Measurements from ENCODE around the gene DNAJC4. TPM values are rescaled to one million over a fixed set of nuclear protein-coding genes. Genes with fewer than 3 reads are reported as not detected.

Gene DNAJC4
- total RNA-seq, 4 donors from 2014 or later, result 13.8 to 30.0 (median 18.9) TPM

GRCh38 chr11:64249038-64249437 lies 18.7 kb downstream of the DNAJC4 start:
- no peaks in the 10 kb centered on the region for H3K9me3 ChIP-seq
- no peak for ATAC-seq
- H3K36me3 ChIP-seq, result peaks cover 0 to 3% of the 10 kb centered on the region in 2 donors
- no peak for TF ChIP-seq CTCF (IDR thresholded peaks at IDR 0.05 in 4 of 5, conservative IDR thresholded peaks at IDR 0.05 in 1 of 5)
- no peak for TF ChIP-seq POLR2A (IDR thresholded peaks at IDR 0.05)
- in situ Hi-C loops (cut with MboI; ENCODE audit: low sequenced_read_pairs in 4 of 4), result no loop called here
- H3K4me3 ChIP-seq, result no peak overlapping the region
- H3K27me3 ChIP-seq, result no peaks in the 10 kb centered on the region
- no peak overlapping the region for H3K27ac ChIP-seq
- H3K4me1 ChIP-seq, result peaks cover 44 to 46% of the 10 kb centered on the region in 2 donors
- DNase-seq, result no peak
- intact Hi-C loops (cut with DNase I; ENCODE audit: low total_unique reads), result loop anchor here (10.0 kb wide), 1 partner anchor 626 kb away; the partner anchor contains the start of gene EHD1

GRCh38 chr11:64249563-64250414 lies 19.4 kb downstream of the DNAJC4 start:
- H3K36me3 ChIP-seq, result no peaks in the 10 kb centered on the region
- TF ChIP-seq CTCF (IDR thresholded peaks at IDR 0.05 in 4 of 5, conservative IDR thresholded peaks at IDR 0.05 in 1 of 5) (no peak), POLR2A (IDR thresholded peaks at IDR 0.05) (no peak)
- no peak overlapping the region for H3K27ac ChIP-seq
- DNase-seq (no peak), ATAC-seq (no peak)
- H3K27me3 ChIP-seq, result no peaks in the 10 kb centered on the region
- in situ Hi-C loops (cut with MboI; ENCODE audit: low sequenced_read_pairs in 4 of 4) (no loop called here), intact Hi-C loops (cut with DNase I; ENCODE audit: low total_unique reads) (loop anchor here (10.0 kb wide), 1 partner anchor 625 kb away; the partner anchor contains the start of gene EHD1)
- H3K4me1 ChIP-seq, result peaks cover 42 to 44% of the 10 kb centered on the region in 2 donors
- H3K9me3 ChIP-seq, result no peaks in the 10 kb centered on the region
- no peak overlapping the region for H3K4me3 ChIP-seq

GRCh38 chr11:64250415-64251015 lies 20.2 kb downstream of the DNAJC4 start:
- DNase-seq (no peak), ATAC-seq (no peak)
- intact Hi-C loops (cut with DNase I; ENCODE audit: low total_unique reads), result loop anchor here (1.0 kb wide), 4 partner anchors 19 to 55 kb away; partner anchors contain the start of gene ESRRA
- H3K4me3 ChIP-seq, result peak overlapping the region; percentile 59 to 83 (median 68)
- in situ Hi-C loops (cut with MboI; ENCODE audit: low sequenced_read_pairs in 4 of 4), result no loop called here
- H3K36me3 ChIP-seq, result peaks cover 0 to 7% of the 10 kb centered on the region in 2 donors
- H3K4me1 ChIP-seq, result peaks cover 37 to 39% of the 10 kb centered on the region in 2 donors
- no peak for TF ChIP-seq CTCF (IDR thresholded peaks at IDR 0.05 in 4 of 5, conservative IDR thresholded peaks at IDR 0.05 in 1 of 5)
- H3K27me3 ChIP-seq, result no peaks in the 10 kb centered on the region
- H3K9me3 ChIP-seq, result no peaks in the 10 kb centered on the region
- peak overlapping the region in 3 of 4 donors; percentile 76 to 82 (median 77) for H3K27ac ChIP-seq

GRCh38 chr11:64251016-64251752 lies 20.8 kb downstream of the DNAJC4 start, which contains the start of gene PLCB3:
TSS of gene PLCB3 (plus strand) at chr11:64251530. CDS start at chr11:64251650, 120 bp downstream.
- TF ChIP-seq CTCF (IDR thresholded peaks at IDR 0.05 in 4 of 5, conservative IDR thresholded peaks at IDR 0.05 in 1 of 5) (peak; percentile 79 to 98 (median 94)), POLR2A (IDR thresholded peaks at IDR 0.05) (peak; percentile 82 to 86)
- Histone ChIP-seq H3K27me3 (no peaks in the 10 kb centered on the region), H3K36me3 (peaks cover 0 to 10% of the 10 kb centered on the region in 2 donors), H3K9me3 (no peaks in the 10 kb centered on the region), H3K4me1 (peaks cover 36 to 37% of the 10 kb centered on the region in 2 donors), H3K4me3 (peak within 1 kb of the TSS; percentile 65 to 92 (median 78)), H3K27ac (peak within 1 kb of the TSS; percentile 67 to 82 (median 76))
- intact Hi-C loops (cut with DNase I; ENCODE audit: low total_unique reads), result loop anchor here (1.0 kb wide), 4 partner anchors 18 to 54 kb away; partner anchors contain the start of gene ESRRA
- ATAC-seq, result peak; percentile 40 to 50
- in situ Hi-C loops (cut with MboI; ENCODE audit: low sequenced_read_pairs in 4 of 4), result no loop called here
- no peak for DNase-seq
